NCI-H446 (cell line): Measurements from ENCODE around the gene CCNI.
"Not testable (repeated sequence)": the region's sequence is repeated elsewhere in the genome, so short reads cannot be mapped to it uniquely, and the experiment has no call there.

Experiments
- DNase-seq, 2 experiments: peaks; one replicate each; lab custom pipeline; 2025; lab: John Stamatoyannopoulos, UW

Gene CCNI

GRCh38 chr4:77040854-77041725 is 34.7 kb downstream of the CCNI start:
- DNase-seq: no peak

GRCh38 chr4:77040270-77040669 is 35.5 kb downstream of the CCNI start:
- DNase-seq: no peak

- no peak for DNase-seq
Observed at GRCh38 chr4:77039796-77040195, 36.0 kb downstream of the CCNI start.

GRCh38 chr4:77037736-77038135 is 38.1 kb downstream of the CCNI start:
- no peak for DNase-seq

GRCh38 chr4:77037168-77037567 is 38.6 kb downstream of the CCNI start:
- not testable (repeated sequence) for DNase-seq

- no peak for DNase-seq
Observed at GRCh38 chr4:77036206-77036605, 39.6 kb downstream of the CCNI start.

GRCh38 chr4:77035153-77035552 is 40.6 kb downstream of the CCNI start:
- no peak for DNase-seq

- DNase-seq: no peak
Observed at GRCh38 chr4:77031544-77031943, 44.2 kb downstream of the CCNI start.

- DNase-seq: not testable (repeated sequence)
Observed at GRCh38 chr4:77029757-77030156, 46.0 kb downstream of the CCNI start.

GRCh38 chr4:77028246-77028645 is 47.5 kb downstream of the CCNI start:
- no peak for DNase-seq

GRCh38 chr4:77026322-77026704 is 49.5 kb downstream of the CCNI start:
- DNase-seq: no peak

GRCh38 chr4:77025643-77026321 is 50.0 kb downstream of the CCNI start:
- DNase-seq: no peak

- no peak for DNase-seq
Observed at GRCh38 chr4:77023920-77024319, 51.9 kb downstream of the CCNI start.

GRCh38 chr4:77022560-77023179 is 53.1 kb downstream of the CCNI start:
- no peak for DNase-seq

- no peak for DNase-seq
Observed at GRCh38 chr4:77021614-77022089, 54.1 kb downstream of the CCNI start.

GRCh38 chr4:77020017-77020416 is 55.8 kb downstream of the CCNI start:
- no peak for DNase-seq

GRCh38 chr4:77015390-77015789 is 60.4 kb downstream of the CCNI start:
- no peak for DNase-seq

GRCh38 chr4:77014256-77014655 is 61.5 kb downstream of the CCNI start:
- no peak for DNase-seq

GRCh38 chr4:77012726-77013125 is 63.1 kb downstream of the CCNI start:
- DNase-seq: no peak

- no peak for DNase-seq
Observed at GRCh38 chr4:77010841-77011354, 64.9 kb downstream of the CCNI start.

- no peak for DNase-seq
Observed at GRCh38 chr4:77009511-77010115, 66.2 kb downstream of the CCNI start.
